ENCODE data around the gene TMEM256. TPM values are rescaled to one million over a fixed set of nuclear protein-coding genes. Genes with fewer than 3 reads are reported as not detected.
A peak's percentile ranks its signal among the peaks of the same experiment; 100 is the strongest.

The TMEM256 gene
- total RNA-seq, 1 experiment from 2014 or later = 62.4 TPM

DNA sequence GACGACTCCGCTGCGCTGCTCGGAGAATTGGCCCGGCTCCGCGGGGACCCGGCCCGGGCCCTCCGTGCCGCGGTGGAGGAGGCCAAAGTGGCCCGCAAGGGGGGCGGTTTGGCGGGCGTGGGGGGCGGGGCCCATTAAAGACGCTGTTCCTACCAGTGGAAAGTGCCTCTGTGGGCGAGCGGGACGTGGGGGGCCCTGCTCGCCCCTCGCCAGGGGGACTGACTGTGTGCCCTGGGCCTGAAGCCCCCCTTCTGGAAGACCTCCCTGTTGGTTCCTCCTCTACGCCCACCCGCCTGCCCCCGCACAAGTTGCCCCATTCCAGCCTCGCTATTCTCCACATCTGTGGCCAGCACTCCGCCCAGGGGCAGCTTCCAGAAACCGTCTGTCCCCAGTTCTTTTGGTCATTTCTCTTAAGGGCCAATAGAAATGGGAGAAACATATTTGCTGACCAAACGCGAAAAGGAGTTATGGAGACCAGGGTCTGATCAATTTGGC lies 33.5 kb upstream of the TMEM256 start:
- no peaks in the 10 kb centered on the region for H3K9me3 ChIP-seq (replicated peaks)
- DNase-seq = no peak
- H3K4me3 ChIP-seq = no peak overlapping the region
- H3K27ac ChIP-seq = no peak overlapping the region
- H3K36me3 ChIP-seq = no peaks in the 10 kb centered on the region
- peaks cover 3% of the 10 kb centered on the region; the same call in 1 of the 2 replicates for H3K4me1 ChIP-seq
- H3K27me3 ChIP-seq = no peaks in the 10 kb centered on the region

GRCh38 chr17:7436556-7437368 lies 32.9 kb upstream of the TMEM256 start:
- DNase-seq = peak; percentile 17 to 36
- Histone ChIP-seq H3K4me1 (peaks cover 3% of the 10 kb centered on the region; the same call in 1 of the 2 replicates), H3K36me3 (no peaks in the 10 kb centered on the region), H3K9me3 (replicated peaks) (no peaks in the 10 kb centered on the region), H3K27me3 (no peaks in the 10 kb centered on the region), H3K27ac (no peak overlapping the region), H3K4me3 (no peak overlapping the region)

DNA sequence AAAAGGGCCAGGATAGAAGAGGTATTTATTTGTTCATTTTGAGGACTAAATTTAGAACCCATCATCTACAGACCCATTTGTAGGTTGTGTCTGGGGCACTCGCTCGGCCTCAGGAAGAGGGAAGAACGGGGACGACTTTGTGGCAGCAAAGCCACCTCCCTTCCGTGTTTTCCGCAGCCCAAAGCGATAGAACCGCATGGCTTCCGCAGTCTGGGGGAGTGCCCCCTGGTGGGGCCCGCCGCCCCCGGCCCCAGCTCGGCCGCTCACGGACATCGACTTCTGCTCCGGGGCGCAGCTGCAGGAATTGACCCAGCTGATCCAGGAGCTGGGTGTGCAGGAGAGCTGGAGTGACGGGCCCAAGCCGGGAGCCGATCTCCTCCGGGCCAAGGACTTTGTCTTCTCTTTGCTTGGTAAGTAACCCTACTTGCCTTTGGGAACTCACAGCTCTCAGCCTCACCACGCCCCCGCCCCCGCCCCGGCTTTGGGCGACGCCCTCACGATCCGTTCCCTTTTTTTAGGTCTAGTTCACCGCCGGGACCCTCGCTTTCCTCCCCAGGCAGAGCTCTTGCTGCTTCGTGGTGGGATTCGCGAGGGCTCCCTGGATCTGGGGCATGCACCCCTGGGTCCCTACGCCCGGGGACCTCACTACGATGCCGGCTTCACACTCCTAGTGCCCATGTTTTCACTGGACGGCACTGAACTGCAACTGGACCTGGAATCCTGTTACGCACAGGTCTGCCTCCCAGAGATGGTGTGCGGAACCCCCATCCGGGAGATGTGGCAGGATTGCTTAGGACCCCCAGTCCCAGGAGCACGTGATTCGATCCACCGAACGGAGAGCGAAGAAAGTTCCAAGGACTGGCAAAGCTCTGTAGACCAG lies 32.0 kb upstream of the TMEM256 start:
- no peak for DNase-seq
- H3K9me3 ChIP-seq (replicated peaks) = no peaks in the 10 kb centered on the region
- no peaks in the 10 kb centered on the region for H3K4me1 ChIP-seq
- no peaks in the 10 kb centered on the region for H3K27me3 ChIP-seq
- H3K36me3 ChIP-seq = no peaks in the 10 kb centered on the region
- H3K4me3 ChIP-seq = no peak overlapping the region
- H3K27ac ChIP-seq = no peak overlapping the region

GRCh38 chr17:7432296-7432695 lies 28.4 kb upstream of the TMEM256 start:
- no peak overlapping the region for H3K27ac ChIP-seq
- no peak overlapping the region for H3K4me3 ChIP-seq
- H3K27me3 ChIP-seq = no peaks in the 10 kb centered on the region
- DNase-seq = no peak
- H3K36me3 ChIP-seq = no peaks in the 10 kb centered on the region
- H3K4me1 ChIP-seq = no peaks in the 10 kb centered on the region
- no peaks in the 10 kb centered on the region for H3K9me3 ChIP-seq (replicated peaks)

- H3K9me3 ChIP-seq (replicated peaks) = no peaks in the 10 kb centered on the region
- H3K36me3 ChIP-seq = no peaks in the 10 kb centered on the region
- no peak overlapping the region for H3K27ac ChIP-seq
- no peak overlapping the region for H3K4me3 ChIP-seq
- no peaks in the 10 kb centered on the region for H3K27me3 ChIP-seq
- H3K4me1 ChIP-seq = no peaks in the 10 kb centered on the region
- DNase-seq = no peak
Measured at GRCh38 chr17:7431231-7431630, 27.3 kb upstream of the TMEM256 start.

- Histone ChIP-seq H3K36me3 (no peaks in the 10 kb centered on the region), H3K27me3 (no peaks in the 10 kb centered on the region), H3K27ac (no peak overlapping the region), H3K4me3 (no peak overlapping the region), H3K4me1 (no peaks in the 10 kb centered on the region), H3K9me3 (replicated peaks) (no peaks in the 10 kb centered on the region)
- no peak for DNase-seq
Measured at GRCh38 chr17:7429722-7430121, 25.8 kb upstream of the TMEM256 start.

DNA sequence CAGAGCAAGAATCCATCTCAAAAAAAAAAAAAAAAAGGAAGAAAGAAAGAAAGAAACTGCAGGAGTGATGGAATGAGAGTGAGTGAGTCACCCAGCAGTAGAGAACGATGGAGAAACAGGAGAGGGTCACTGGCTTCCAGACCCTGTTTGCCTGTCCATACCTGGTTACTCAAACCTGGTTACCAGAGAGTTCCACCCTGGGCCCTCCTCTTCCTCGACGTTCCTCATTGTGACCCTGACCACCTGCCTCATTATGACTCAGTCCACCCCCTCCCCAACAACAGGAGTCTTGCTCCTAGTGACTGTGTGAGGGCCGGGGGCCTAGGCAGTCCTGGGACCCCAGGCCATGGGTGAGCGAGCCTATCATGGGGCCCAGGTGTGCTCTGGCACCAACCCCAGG lies 24.7 kb upstream of the TMEM256 start, which contains the start of gene SPEM3:
Gene SPEM3, plus strand, starts transcription at position 301 of the 400 bp plus-strand sequence. Its CDS starts 46 bp downstream, at position 347.
- Histone ChIP-seq H3K9me3 (replicated peaks) (no peaks in the 10 kb centered on the region), H3K4me3 (no peak within 1 kb of the TSS), H3K27ac (no peak within 1 kb of the TSS), H3K4me1 (no peaks in the 10 kb centered on the region), H3K36me3 (no peaks in the 10 kb centered on the region), H3K27me3 (no peaks in the 10 kb centered on the region)
- DNase-seq = no peak

DNA sequence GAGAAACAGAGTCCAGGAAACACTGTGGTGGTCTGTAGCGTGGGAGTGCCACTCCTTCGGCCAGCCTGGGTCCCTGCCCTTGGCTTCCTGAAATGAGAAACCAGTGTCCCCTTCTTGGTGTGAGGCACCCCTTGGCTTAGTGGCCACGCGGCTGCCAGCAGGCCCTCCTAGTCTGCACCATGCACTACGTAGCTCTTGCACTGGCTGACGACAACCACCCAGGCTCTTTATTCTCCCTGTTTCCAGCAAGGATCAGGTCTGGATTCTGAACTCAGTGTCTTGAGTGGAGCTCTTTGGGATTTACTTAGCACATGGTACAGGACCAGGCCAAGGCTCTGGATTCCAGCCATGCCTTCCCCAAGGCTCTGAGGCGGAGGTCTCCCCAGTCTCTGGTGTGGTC lies 23.7 kb upstream of the TMEM256 start:
- H3K27me3 ChIP-seq = no peaks in the 10 kb centered on the region
- H3K36me3 ChIP-seq = no peaks in the 10 kb centered on the region
- H3K4me3 ChIP-seq = no peak overlapping the region
- H3K9me3 ChIP-seq (replicated peaks) = no peaks in the 10 kb centered on the region
- H3K4me1 ChIP-seq = no peaks in the 10 kb centered on the region
- DNase-seq = no peak
- H3K27ac ChIP-seq = no peak overlapping the region

DNA sequence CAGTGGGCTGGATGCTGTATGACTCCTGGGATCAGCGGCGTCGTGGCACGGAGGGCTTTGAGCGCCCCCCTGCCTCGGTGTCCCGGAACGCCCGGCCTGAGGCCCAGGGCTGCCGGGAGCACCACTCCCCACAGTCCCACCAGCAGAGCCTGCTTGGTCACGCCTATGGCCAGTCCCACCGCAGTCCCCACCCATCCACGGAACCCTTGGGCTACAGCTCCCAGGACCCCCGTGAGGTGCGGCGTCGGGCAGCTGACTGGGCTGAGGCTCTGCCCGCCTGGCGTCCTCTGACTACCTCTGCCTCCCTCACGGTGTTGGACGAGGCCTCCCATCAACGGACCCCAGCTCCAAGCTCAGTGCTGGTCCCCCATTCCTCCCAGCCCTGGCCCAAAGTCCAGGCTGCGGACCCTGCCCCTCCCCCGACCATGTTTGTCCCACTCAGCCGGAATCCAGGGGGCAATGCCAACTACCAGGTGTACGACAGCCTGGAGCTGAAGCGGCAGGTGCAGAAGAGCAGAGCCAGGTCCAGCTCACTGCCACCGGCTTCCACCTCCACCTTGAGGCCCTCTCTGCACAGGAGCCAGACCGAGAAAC lies 23.1 kb upstream of the TMEM256 start:
- no peak for DNase-seq
- H3K27ac ChIP-seq = no peak overlapping the region
- no peaks in the 10 kb centered on the region for H3K27me3 ChIP-seq
- H3K4me3 ChIP-seq = no peak overlapping the region
- H3K36me3 ChIP-seq = no peaks in the 10 kb centered on the region
- H3K4me1 ChIP-seq = no peaks in the 10 kb centered on the region
- no peaks in the 10 kb centered on the region for H3K9me3 ChIP-seq (replicated peaks)

- no peak for DNase-seq
- Histone ChIP-seq H3K27ac (no peak overlapping the region), H3K4me3 (no peak overlapping the region), H3K4me1 (no peaks in the 10 kb centered on the region), H3K9me3 (replicated peaks) (no peaks in the 10 kb centered on the region), H3K27me3 (no peaks in the 10 kb centered on the region), H3K36me3 (no peaks in the 10 kb centered on the region)
Measured at GRCh38 chr17:7426203-7426863, 22.4 kb upstream of the TMEM256 start.

DNA sequence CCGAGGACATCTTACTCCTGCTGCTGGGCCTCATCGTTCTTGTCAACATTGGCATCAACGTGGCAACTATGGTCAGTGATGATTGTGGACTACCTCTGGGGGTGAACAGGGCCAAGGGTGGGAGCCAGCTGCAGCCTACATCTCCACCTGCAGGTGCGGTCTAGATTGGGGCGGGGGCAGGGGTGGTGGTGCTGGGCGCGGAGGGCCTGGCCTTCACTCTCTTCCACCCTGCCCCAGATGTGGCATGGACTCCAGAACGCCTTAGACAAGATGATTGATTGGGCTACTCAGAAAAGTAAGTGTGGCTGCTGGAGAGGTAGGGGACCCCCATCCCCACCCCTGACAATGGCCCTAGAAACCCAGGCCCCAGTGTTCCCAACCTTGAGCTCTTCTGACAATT lies 21.9 kb upstream of the TMEM256 start:
- Histone ChIP-seq H3K4me3 (no peak overlapping the region), H3K4me1 (no peaks in the 10 kb centered on the region), H3K9me3 (replicated peaks) (no peaks in the 10 kb centered on the region), H3K27me3 (no peaks in the 10 kb centered on the region), H3K27ac (no peak overlapping the region), H3K36me3 (no peaks in the 10 kb centered on the region)
- DNase-seq = no peak

DNA sequence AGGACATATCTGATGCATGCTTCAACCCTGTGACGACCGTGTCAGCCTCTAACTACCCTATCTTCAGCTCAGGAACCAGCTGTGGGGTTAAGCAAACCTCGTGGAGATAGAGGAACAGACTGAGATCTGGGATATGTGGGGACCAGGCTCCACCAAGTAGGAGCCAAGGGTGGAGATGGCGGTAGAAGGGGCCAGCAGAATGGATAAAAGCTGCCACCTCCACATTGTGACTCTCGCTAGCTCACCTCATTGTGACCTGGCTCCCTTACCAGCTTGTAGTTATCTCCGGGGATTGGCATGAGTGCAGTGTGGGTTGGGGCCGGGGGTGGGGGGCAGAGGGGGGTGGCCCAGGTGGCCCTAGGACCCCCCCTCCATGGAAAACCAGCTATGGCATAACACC lies 21.4 kb upstream of the TMEM256 start, which contains the start of gene SPEM2:
Gene SPEM2, plus strand, starts transcription at position 301 of the 400 bp plus-strand sequence. Its CDS starts 73 bp downstream, at position 374.
- no peak within 1 kb of the TSS for H3K4me3 ChIP-seq
- no peak for DNase-seq
- H3K27ac ChIP-seq = no peak within 1 kb of the TSS
- H3K27me3 ChIP-seq = no peaks in the 10 kb centered on the region
- H3K4me1 ChIP-seq = no peaks in the 10 kb centered on the region
- no peaks in the 10 kb centered on the region for H3K36me3 ChIP-seq
- no peaks in the 10 kb centered on the region for H3K9me3 ChIP-seq (replicated peaks)

DNA sequence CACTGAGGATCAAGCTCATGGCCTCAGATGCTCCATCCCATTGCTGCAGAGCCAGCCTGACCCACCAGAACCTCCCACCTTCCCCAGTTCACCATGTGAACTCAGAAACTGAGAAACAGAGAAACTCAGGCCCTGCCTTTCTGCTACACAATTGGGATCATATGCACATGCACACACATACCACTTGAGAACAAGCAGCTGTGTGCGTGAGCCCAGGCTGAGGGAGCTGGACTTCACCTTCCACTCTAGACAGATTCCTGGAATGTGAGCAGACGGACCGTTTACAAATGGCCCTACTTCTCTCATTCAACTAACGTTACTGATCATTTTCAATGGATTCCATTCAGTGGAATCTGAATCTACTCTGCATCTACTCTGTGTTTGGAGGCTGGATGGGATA lies 19.8 kb upstream of the TMEM256 start:
- DNase-seq = no peak
- no peaks in the 10 kb centered on the region for H3K27me3 ChIP-seq
- no peaks in the 10 kb centered on the region for H3K9me3 ChIP-seq (replicated peaks)
- H3K4me1 ChIP-seq = no peaks in the 10 kb centered on the region
- H3K36me3 ChIP-seq = no peaks in the 10 kb centered on the region
- no peak overlapping the region for H3K27ac ChIP-seq
- no peak overlapping the region for H3K4me3 ChIP-seq

DNA sequence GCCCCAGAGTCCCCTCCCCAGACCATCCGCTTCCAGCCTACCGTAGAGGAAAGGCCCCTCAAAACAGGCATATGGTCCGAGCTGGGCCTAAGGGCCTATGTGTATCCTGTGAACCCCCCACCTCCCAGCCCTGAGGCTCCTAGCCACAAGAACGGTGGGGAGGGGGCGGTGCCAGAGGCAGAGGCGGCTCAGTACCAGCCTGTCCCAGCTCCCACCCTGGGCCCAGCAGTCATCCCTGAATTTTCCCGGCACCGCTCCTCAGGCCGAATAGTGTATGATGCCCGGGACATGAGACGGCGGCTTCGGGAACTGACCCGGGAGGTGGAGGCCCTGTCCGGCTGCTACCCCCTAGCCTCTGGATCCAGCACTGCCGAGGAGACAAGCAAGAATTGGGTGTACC lies 17.3 kb upstream of the TMEM256 start:
- Histone ChIP-seq H3K27me3 (no peaks in the 10 kb centered on the region), H3K36me3 (no peaks in the 10 kb centered on the region), H3K4me1 (no peaks in the 10 kb centered on the region), H3K9me3 (replicated peaks) (no peaks in the 10 kb centered on the region), H3K4me3 (no peak overlapping the region), H3K27ac (no peak overlapping the region)
- no peak for DNase-seq

All from SJCRH30 (cell line).